NCI-H128 (cell line): ENCODE measurements around the gene TMA16.

Source experiments
- DNase-seq: peaks from one replicate; lab custom pipeline; 2025; ENCODE audit not compliant: unreplicated experiment; lab: John Stamatoyannopoulos, UW

Gene TMA16

GRCh38 chr4:163558539-163559044, 64.1 kb downstream of the TMA16 start:
- DNase-seq: no peak

DNA sequence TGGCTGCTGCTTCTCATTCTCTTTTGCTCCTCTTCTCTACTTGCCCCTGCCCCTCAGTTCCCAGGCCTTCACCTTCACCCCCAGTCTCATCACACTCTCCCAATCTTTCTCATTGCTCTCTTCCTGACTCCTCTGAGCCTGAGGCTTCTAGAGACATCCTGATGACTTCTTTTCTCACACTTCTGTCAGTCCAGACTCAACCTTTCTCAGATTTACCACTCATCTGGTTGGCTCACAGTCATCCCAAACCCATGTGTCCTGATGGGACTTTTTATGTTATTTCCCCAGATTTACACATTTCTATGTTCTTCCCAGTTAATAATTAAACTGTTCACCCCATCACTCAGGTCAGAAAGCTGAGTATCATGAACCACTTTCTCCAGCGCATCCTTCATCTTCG, 68.0 kb downstream of the TMA16 start:
- DNase-seq: no peak

GRCh38 chr4:163563592-163563991, 69.1 kb downstream of the TMA16 start:
- DNase-seq: no peak

GRCh38 chr4:163564221-163564720, 69.8 kb downstream of the TMA16 start:
- no peak for DNase-seq

GRCh38 chr4:163565226-163566135, 71.0 kb downstream of the TMA16 start:
- no peak for DNase-seq

DNA sequence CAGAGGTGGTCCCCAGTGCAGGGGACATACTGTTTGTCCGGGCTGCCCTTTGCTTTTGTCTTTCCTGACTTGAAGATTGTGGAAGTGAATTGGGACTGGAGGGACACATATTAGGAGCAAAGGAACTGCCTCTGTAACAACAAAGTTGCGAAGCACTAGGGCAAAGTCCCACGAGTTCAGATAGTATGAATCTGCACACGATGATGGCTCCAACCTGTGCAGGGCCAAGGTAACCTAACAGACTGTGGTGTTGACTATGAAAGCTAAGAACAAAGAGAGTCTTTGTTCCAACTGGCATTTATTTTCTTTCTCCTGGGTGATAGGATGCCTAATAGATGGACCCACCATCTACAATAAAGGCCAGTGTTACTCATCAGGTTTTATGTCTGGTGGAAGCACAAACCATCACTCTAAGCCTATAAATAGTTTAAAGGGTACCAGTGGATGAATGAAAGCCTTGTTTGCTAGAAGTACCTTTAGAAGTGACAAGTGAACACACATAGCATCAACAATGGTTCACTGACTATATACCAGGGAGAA, 71.8 kb downstream of the TMA16 start:
- DNase-seq: no peak

DNA sequence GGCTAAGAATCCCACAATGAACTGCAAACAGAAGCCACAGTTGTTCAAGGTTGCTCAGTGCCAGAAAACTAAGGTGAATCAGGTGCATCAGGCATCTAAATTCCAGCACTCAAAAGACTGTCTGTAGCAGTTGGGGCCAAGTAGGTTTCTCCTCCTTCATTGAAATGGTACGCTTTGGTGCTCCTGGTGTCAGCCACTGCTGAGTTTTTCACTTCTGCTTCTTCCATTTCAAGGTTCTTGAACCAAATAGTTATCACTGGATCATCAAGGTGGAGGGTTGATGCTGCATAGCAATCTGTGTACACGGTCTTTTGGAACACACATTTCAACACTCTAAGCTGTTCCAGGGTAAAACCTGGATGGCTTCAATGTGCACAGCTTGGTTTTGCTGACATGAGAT, 74.4 kb downstream of the TMA16 start:
- DNase-seq: no peak
